ENCODE data around the gene LMNA.

DNA sequence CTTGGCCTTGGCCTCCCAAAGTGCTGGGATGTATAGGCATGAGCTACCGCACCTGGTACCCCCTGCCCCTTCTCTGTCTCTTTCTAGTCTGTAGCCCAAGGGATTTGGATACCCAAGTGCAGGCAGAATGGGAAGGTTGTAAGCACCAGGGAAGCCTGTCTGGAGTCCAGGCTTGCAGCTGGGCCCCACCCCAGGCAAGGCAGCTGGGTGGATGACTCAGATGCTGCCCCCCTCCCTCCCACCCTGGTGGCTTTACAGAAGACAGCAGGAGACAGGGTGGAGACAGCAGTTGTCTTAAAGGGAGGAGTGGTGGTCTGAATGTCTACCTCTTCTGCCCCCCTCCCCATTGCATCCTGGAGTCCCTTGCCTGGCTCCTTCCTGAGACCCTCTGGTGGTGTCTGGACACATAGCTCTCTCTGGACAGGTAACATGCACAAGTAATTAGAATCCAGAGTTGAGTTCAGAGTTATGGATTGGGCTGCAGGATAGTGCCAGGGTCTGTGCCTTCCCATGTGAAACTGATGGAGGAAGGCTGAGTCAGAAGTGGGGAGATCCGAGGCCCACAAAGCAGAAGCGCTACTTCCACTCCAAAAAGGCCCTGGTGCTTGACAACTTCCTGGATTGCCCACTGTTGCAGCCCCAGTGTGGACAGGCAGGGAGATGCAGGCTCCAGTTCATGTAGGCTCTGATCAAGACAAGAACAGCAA lies 5.1 kb downstream of the LMNA start:
- TF ChIP-seq POLR2A (IDR thresholded peaks at IDR 0.05) = no peak
- TF ChIP-seq, protein P1, sequence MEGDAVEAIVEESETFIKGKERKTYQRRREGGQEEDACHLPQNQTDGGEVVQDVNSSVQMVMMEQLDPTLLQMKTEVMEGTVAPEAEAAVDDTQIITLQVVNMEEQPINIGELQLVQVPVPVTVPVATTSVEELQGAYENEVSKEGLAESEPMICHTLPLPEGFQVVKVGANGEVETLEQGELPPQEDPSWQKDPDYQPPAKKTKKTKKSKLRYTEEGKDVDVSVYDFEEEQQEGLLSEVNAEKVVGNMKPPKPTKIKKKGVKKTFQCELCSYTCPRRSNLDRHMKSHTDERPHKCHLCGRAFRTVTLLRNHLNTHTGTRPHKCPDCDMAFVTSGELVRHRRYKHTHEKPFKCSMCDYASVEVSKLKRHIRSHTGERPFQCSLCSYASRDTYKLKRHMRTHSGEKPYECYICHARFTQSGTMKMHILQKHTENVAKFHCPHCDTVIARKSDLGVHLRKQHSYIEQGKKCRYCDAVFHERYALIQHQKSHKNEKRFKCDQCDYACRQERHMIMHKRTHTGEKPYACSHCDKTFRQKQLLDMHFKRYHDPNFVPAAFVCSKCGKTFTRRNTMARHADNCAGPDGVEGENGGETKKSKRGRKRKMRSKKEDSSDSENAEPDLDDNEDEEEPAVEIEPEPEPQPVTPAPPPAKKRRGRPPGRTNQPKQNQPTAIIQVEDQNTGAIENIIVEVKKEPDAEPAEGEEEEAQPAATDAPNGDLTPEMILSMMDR (IDR thresholded peaks at IDR 0.05) = no peak
